ENCODE data around the gene KLHL4.
"Not testable (repeated sequence)": the region's sequence is repeated elsewhere in the genome, so short reads cannot be mapped to it uniquely, and the experiment has no call there.

Gene KLHL4

GRCh38 chrX:87517571-87518141, at the start of gene KLHL4:
Gene KLHL4, plus strand, starts transcription at chrX:87517802. Its CDS starts 92 bp downstream, at chrX:87517894.
- peak; percentile 21 to 34 for DNase-seq

- no peak for DNase-seq
Measured at GRCh38 chrX:87468941-87469340, 48.7 kb upstream of the KLHL4 start.

- no peak for DNase-seq
Measured at GRCh38 chrX:87475793-87476192, 41.8 kb upstream of the KLHL4 start.

- not testable (repeated sequence) for DNase-seq
Measured at GRCh38 chrX:87478703-87479102, 38.9 kb upstream of the KLHL4 start.

GRCh38 chrX:87489071-87489470, 28.5 kb upstream of the KLHL4 start:
- DNase-seq = no peak

- no peak for DNase-seq
Measured at GRCh38 chrX:87515836-87516235, 1.8 kb upstream of the KLHL4 start.

GRCh38 chrX:87516717-87517121, 883 bp upstream of the KLHL4 start:
- no peak for DNase-seq

GRCh38 chrX:87518504-87518903, 902 bp downstream of the KLHL4 start:
- no peak for DNase-seq

GRCh38 chrX:87525771-87526229, 8.2 kb downstream of the KLHL4 start:
- no peak for DNase-seq

- DNase-seq = no peak
Measured at GRCh38 chrX:87526281-87526680, 8.7 kb downstream of the KLHL4 start.

GRCh38 chrX:87528487-87528886, 10.9 kb downstream of the KLHL4 start:
- no peak for DNase-seq

GRCh38 chrX:87571964-87572363, 54.4 kb downstream of the KLHL4 start:
- no peak for DNase-seq

GRCh38 chrX:87572901-87573300, 55.3 kb downstream of the KLHL4 start:
- no peak for DNase-seq

GRCh38 chrX:87578978-87579377, 61.4 kb downstream of the KLHL4 start:
- DNase-seq = no peak

GRCh38 chrX:87580862-87581261, 63.3 kb downstream of the KLHL4 start:
- no peak for DNase-seq

GRCh38 chrX:87582453-87582852, 64.9 kb downstream of the KLHL4 start:
- DNase-seq = no peak

GRCh38 chrX:87583679-87584078, 66.1 kb downstream of the KLHL4 start:
- peak in 1 of 2 experiments; percentile 6 for DNase-seq

- no peak for DNase-seq
Measured at GRCh38 chrX:87616371-87616770, 98.8 kb downstream of the KLHL4 start.

- DNase-seq = peak; percentile 11 to 30
Measured at GRCh38 chrX:87621697-87622096, 104.1 kb downstream of the KLHL4 start.

- no peak for DNase-seq
Measured at GRCh38 chrX:87626996-87627395, 109.4 kb downstream of the KLHL4 start.

- no peak for DNase-seq
Measured at GRCh38 chrX:87634361-87634760, 116.8 kb downstream of the KLHL4 start.

GRCh38 chrX:87636533-87636932, 118.9 kb downstream of the KLHL4 start:
- DNase-seq = no peak

GRCh38 chrX:87641439-87641838, 123.8 kb downstream of the KLHL4 start:
- DNase-seq = not testable (repeated sequence)

- DNase-seq = no peak
Measured at GRCh38 chrX:87661761-87662160, 144.2 kb downstream of the KLHL4 start.

- no peak for DNase-seq
Measured at GRCh38 chrX:87663421-87663820, 145.8 kb downstream of the KLHL4 start.

All from SHP77 (cell line).